Cardiac muscle cell (in vitro differentiated cells and primary cell): Measurements from ENCODE around the gene MAST4. TPM values are rescaled to one million over a fixed set of nuclear protein-coding genes. Genes with fewer than 3 reads are reported as not detected.

ENCODE experiments used
- DNase-seq, 2 donors: peaks; one replicate each; pipeline versions ENCODE4 v3.0.0 to v3.0.0-alpha.2; 2010 to 2017; ENCODE audit warnings: low read depth in 1 of 2, low spot score in 1 of 2
- H3K27ac ChIP-seq: fragments of 200-600 bp; sonication (generic); 2 replicates; pipeline ENCODE4 v1.5.1; 2016
- H3K27me3 ChIP-seq: fragments of 200-600 bp; sonication (generic); 2 replicates; pipeline ENCODE4 v1.6.0; 2016; ENCODE audit warnings: control low read depth
- H3K36me3 ChIP-seq: fragments of 200-600 bp; sonication (generic); 2 replicates; pipeline ENCODE4 v1.5.1; 2016; ENCODE audit warnings: control low read depth
- H3K4me1 ChIP-seq: fragments of 200-600 bp; sonication (generic); 2 replicates; pipeline ENCODE4 v1.8.1; 2017; ENCODE audit warnings: low read depth, mild to moderate bottlenecking, mixed run types
- H3K4me3 ChIP-seq: fragments of 200-600 bp; sonication (generic); 2 replicates; pipeline ENCODE4 v1.5.1; 2016; ENCODE audit warnings: mild to moderate bottlenecking
- H3K9me3 ChIP-seq: fragments of 200-600 bp; sonication (generic); 2 replicates; pipeline ENCODE4 v1.5.1; 2017; ENCODE audit warnings: low read depth, mild to moderate bottlenecking, control low read depth
- polyA plus RNA-seq: library from polyadenylated mRNA; unstranded; fragments of >200 nt; fragmentation: Nextera tagmentation; extraction: Ambion mirVana; gene quantifications from 2 replicates; pipeline ENCODE4 v1.2.1, GENCODE V29; 2016
- total RNA-seq: library from RNA; depleted of rRNA; stranded (reverse); fragments of >200 nt; gene quantifications from 2 replicates; pipeline ENCODE4 v1.2.3, GENCODE V29; 2016
- TF ChIP-seq, protein P1 (sequence below): IDR thresholded peaks from 2 replicates; pipeline ENCODE4 v1.5.1; 2012; ENCODE audit warnings: low read depth, mild to moderate bottlenecking, low read length

The MAST4 gene
- total and polyA plus RNA-seq, 2 experiments from 2014 or later: 33.1 to 58.0 TPM

DNA sequence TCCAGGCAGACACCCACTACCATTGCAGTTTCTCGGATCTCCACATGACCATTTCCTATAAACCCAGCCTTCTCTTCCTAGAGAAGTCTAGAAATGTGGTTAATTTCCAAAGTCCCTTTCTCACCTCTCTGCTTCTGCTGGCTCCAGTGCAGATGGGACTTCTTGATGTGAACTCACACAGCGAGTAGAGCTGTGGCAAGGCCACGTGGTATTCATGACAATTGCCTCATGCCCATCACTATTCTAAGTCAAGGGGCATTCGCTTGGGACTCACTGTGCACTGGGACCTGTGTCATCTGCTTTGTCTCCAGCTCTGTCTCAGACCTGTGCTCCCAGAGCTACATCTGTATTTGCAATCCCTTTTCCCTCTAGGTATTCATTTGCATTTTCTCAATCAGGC, 594.2 kb downstream of the MAST4 start:
- no peaks in the 10 kb centered on the region for H3K4me1 ChIP-seq
- H3K27me3 ChIP-seq: no peaks in the 10 kb centered on the region
- no peak for DNase-seq
- no peaks in the 10 kb centered on the region for H3K9me3 ChIP-seq
- H3K36me3 ChIP-seq: no peaks in the 10 kb centered on the region
- TF ChIP-seq, protein P1, sequence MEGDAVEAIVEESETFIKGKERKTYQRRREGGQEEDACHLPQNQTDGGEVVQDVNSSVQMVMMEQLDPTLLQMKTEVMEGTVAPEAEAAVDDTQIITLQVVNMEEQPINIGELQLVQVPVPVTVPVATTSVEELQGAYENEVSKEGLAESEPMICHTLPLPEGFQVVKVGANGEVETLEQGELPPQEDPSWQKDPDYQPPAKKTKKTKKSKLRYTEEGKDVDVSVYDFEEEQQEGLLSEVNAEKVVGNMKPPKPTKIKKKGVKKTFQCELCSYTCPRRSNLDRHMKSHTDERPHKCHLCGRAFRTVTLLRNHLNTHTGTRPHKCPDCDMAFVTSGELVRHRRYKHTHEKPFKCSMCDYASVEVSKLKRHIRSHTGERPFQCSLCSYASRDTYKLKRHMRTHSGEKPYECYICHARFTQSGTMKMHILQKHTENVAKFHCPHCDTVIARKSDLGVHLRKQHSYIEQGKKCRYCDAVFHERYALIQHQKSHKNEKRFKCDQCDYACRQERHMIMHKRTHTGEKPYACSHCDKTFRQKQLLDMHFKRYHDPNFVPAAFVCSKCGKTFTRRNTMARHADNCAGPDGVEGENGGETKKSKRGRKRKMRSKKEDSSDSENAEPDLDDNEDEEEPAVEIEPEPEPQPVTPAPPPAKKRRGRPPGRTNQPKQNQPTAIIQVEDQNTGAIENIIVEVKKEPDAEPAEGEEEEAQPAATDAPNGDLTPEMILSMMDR: no peak
- H3K4me3 ChIP-seq: no peak overlapping the region
- no peak overlapping the region for H3K27ac ChIP-seq

DNA sequence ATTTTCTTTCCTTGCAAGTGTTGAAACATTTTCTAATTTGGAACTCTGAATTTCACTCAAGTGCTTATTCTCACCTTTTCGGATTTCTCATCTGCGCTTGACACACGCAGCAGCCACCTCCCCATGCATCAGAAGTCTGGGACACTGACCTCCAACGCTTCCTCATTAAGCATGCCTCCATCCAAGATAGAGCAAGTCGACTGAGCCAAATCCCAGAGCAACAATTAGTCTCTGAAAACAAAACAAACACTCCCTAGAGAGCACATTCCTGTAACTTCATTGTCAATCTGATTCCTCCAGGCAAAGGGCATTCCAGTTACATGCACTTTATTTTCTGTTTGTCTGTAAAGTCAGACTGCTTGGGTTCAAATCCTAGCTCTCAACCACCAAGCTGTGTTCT, 594.7 kb downstream of the MAST4 start:
- H3K9me3 ChIP-seq: no peaks in the 10 kb centered on the region
- no peak overlapping the region for H3K27ac ChIP-seq
- no peak overlapping the region for H3K4me3 ChIP-seq
- H3K27me3 ChIP-seq: no peaks in the 10 kb centered on the region
- DNase-seq: no peak
- H3K4me1 ChIP-seq: no peaks in the 10 kb centered on the region
- TF ChIP-seq, protein P1: no peak
- no peaks in the 10 kb centered on the region for H3K36me3 ChIP-seq

DNA sequence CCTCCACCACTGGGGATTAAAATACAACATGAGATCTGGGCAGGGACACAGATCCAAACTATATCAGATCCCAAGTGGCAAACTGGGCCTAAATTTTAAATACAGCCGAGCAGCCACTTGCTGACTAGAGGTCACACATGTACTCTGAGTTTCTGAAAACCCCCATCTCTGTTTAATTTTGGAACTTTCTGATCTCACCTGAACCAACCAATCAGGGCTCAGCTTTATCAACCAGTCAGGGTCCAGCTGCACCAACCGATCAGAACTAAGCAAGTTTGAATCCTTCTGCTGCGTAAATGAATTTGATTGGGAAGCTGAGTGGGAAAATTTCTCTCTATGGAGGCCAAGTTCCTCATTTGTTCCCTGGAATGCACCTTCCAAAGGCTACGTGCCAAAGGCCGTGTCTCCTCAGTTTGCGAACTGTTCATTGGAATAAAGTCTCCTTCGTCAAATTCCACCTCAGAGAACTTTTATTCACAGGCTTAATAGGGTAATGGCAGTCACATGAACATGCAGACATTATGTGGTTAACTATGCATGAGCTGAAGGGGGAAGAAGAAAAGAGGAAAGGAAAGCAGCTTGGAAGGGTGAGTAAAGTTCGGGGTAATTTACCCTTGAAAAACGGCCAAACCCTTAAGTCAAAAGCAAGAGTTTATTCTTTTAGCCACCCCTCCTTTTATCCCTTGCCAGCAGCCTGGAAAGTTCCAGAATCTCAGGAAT, 596.7 kb downstream of the MAST4 start:
- TF ChIP-seq, protein P1: no peak

DNA sequence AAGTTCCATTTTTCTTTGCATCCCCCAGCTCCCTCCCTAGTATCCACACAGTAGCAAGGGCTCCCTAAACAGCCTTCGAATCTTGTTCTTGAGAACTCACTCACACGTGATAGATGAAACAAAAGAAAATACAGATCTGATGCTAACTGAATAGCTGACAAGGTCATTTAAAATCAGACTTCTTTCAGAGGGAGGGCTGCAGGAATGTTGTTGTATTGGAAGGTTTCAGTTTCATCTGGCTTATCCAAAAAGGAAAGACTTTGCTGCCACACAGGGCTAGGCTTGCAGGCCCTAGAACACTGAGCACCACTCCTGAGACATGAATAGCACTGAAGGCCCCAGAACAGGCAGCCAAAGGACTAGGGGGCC, 597.2 kb downstream of the MAST4 start:
- TF ChIP-seq, protein P1: no peak
- H3K9me3 ChIP-seq: no peaks in the 10 kb centered on the region
- H3K27me3 ChIP-seq: no peaks in the 10 kb centered on the region
- no peak for DNase-seq
- H3K4me3 ChIP-seq: no peak overlapping the region
- no peaks in the 10 kb centered on the region for H3K4me1 ChIP-seq
- H3K27ac ChIP-seq: no peak overlapping the region
- no peaks in the 10 kb centered on the region for H3K36me3 ChIP-seq

More for the DNA sequence above, 596.7 kb downstream of the MAST4 start:
- H3K4me3 ChIP-seq: no peak overlapping the region
- DNase-seq: no peak
- no peaks in the 10 kb centered on the region for H3K27me3 ChIP-seq
- no peaks in the 10 kb centered on the region for H3K36me3 ChIP-seq
- H3K4me1 ChIP-seq: no peaks in the 10 kb centered on the region
- no peaks in the 10 kb centered on the region for H3K9me3 ChIP-seq
- H3K27ac ChIP-seq: no peak overlapping the region

DNA sequence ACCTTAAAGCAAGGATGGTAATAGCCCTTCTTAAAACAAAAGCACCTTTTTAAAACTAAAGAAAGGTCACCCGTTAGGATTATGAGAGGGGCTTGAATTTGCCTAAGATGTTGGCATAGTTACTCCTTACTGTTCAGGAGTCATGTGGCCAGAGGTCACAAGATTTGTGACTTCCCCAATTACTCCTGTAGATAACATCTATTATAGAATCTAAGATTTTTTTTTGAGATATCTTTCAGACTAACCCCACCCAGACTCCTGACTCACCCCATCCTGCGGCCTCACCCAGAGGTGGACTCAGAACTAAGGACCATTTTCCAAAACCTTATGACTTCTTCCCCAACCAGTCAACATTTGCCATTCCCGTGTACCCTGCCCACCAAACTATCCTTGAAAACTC, 598.0 kb downstream of the MAST4 start:
- Histone ChIP-seq H3K27me3 (no peaks in the 10 kb centered on the region), H3K4me3 (no peak overlapping the region), H3K27ac (no peak overlapping the region), H3K4me1 (no peaks in the 10 kb centered on the region), H3K9me3 (no peaks in the 10 kb centered on the region), H3K36me3 (no peaks in the 10 kb centered on the region)
- no peak for DNase-seq
- TF ChIP-seq, protein P1: no peak
